Mucosa of descending colon (tissue), 3 donors: ENCODE data around the gene SPATA31E1. TPM values are rescaled to one million over a fixed set of nuclear protein-coding genes. Genes with fewer than 3 reads are reported as not detected.
"Not testable (repeated sequence)": the region's sequence is repeated elsewhere in the genome, so short reads cannot be mapped to it uniquely, and the experiment has no call there.

Experiments used
- ATAC-seq: fragments of 200-7000 bp; cut with Tn5 transposase; one replicate; pipeline ENCODE4 v1.9.1; 2020; ENCODE audit warnings: mild to moderate bottlenecking, moderate library complexity
- DNase-seq, 3 donors: peaks; one replicate each; pipeline ENCODE4 v3.0.0-alpha.2; 2020
- H3K36me3 ChIP-seq: fragments of 200-600 bp; one replicate; pipeline ENCODE4 v1.8.0; 2021; ENCODE audit warnings: low read depth, mild to moderate bottlenecking
- H3K4me1 ChIP-seq: fragments of 200-600 bp; one replicate; pipeline ENCODE4 v1.8.0; 2021; ENCODE audit warnings: low read depth, mild to moderate bottlenecking
- H3K4me3 ChIP-seq: fragments of 200-600 bp; one replicate; pipeline ENCODE4 v1.8.0; 2021; ENCODE audit warnings: mild to moderate bottlenecking
- H3K9me3 ChIP-seq: fragments of 200-600 bp; one replicate; pipeline ENCODE4 v1.8.0; 2021; ENCODE audit warnings: mild to moderate bottlenecking
- intact Hi-C, 2 donors: fragments of 100-400 bp; cut with DNase I in 1 of 2; cut with micrococcal nuclease in 1 of 2; formaldehyde crosslinking; loops; one replicate each; pipeline versions ENCODE4 v1.11.0 to v1.11.1; 2022; cut with DNase I, micrococcal nuclease
- total RNA-seq, 3 donors: library from RNA; stranded (reverse); fragmentation: NEBNext Ultra II Directional in 2 of 3; extraction: Animal tissue kit (Norgen Biotek cat#: 25700) in 2 of 3; gene quantifications; one replicate each; pipeline versions ENCODE4 v1.2.1 to v1.2.4, GENCODE V29; 2021 to 2023
- donor health status: DM: no; HTN: no; CAD: no; lungs with moderate emphysema.
- donor health status: DM: no; HTN: no; CAD: no.
- donor health status: DM: no; HTN: yes; CAD: no.

The SPATA31E1 gene
- total RNA-seq, 3 donors from 2014 or later = 0.06 TPM; not detected in 2

DNA sequence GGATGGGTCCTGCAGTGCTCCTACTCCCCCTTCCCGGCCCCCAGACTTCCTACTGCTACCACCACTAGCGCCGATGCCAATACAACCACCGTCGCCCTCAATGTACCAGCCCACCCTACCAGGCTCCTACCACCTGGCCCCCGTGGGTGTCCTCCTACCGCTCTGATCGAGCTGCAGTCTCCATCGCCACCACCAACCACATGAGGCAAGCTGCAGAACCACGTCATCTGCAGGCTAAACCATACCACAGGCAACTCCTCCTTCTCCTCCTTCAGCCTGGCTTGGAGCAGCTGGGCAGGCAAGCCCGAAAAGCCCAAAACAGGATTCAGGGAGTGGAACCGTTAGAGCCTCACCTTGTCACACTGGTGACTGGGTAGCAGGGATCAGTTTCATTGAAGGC lies 54.7 kb downstream of the SPATA31E1 start:
- ATAC-seq, DNase-seq, H3K36me3 ChIP-seq, H3K9me3 ChIP-seq, intact Hi-C loops, H3K4me3 ChIP-seq, H3K4me1 ChIP-seq: not testable (repeated sequence)

DNA sequence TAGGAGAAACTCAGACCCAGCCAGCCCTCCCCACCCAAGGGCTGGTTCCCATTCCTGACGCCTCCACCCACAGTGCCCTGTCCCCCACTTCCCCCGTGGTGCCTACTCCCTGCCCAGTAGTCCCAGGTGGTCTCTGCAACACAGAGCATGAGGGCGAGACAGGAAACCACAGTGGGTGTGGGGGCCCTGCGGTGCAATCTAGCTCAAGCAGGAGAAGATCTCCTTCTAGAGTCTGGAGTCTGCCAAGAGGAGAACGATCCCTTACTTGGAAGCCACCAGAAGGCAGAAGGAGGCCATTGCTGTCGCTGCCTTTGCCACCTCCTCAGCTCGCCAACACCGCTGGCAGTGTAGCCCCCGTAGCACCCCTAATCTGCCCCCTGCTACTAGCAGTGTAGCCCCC lies 55.2 kb downstream of the SPATA31E1 start:
- H3K4me3 ChIP-seq, ATAC-seq, H3K9me3 ChIP-seq, intact Hi-C loops, H3K36me3 ChIP-seq, H3K4me1 ChIP-seq, DNase-seq: not testable (repeated sequence)

DNA sequence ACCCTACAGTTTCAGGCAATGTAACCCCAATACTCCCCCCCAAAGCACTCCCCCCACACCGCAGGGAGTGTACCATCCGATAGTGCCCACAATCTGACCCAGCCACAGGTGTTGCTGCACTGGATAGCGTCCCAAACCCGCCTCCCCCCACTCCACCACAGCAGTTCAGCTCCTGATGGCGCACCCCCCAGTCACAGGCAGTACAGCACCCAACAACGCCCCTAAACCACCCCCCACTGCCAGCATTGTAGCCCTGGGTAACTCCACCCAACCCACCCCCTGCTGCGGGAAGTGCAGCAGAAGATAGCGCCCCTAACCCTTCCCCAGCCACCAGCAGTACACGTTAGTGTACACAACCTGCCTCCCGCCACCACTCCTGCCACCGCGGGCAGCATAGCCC lies 55.7 kb downstream of the SPATA31E1 start:
- intact Hi-C loops, ATAC-seq, DNase-seq: not testable (repeated sequence)

More for the DNA sequence above, 55.7 kb downstream of the SPATA31E1 start:
- H3K4me3 ChIP-seq, H3K36me3 ChIP-seq, H3K4me1 ChIP-seq, H3K9me3 ChIP-seq: not testable (repeated sequence)

Other genes with a start within 250 kb of the SPATA31E1 start
- gene CTSL, start 156.8 kb upstream of the SPATA31E1 start, total RNA-seq = 100 to 1,000 TPM in 1 of 3 donors, 10 to 100 TPM in 2; 60.1 to 139 (median 62.3) TPM
- gene SPATA31C1, start 35.1 kb downstream of the SPATA31E1 start, total RNA-seq = not detected
- 10 to 100 TPM in 2 of 3 donors, 1 to 10 TPM in 1; 6.8 to 15.0 (median 14.2) TPM for gene CDK20, start 91.7 kb downstream of the SPATA31E1 start, total RNA-seq